ENCODE results near the gene MYBBP1A. TPM values are rescaled to one million over a fixed set of nuclear protein-coding genes. Genes with fewer than 3 reads are reported as not detected.

Gene MYBBP1A
- total and polyA plus RNA-seq, 2 experiments from 2014 or later = 23.7 to 44.1 TPM

GRCh38 chr17:4488989-4489595 is 66.1 kb downstream of the MYBBP1A start:
- Histone ChIP-seq H3K4me1 (ENCODE audit: insufficient read depth) (peaks cover under 1% of the 10 kb centered on the region), H2AFZ (no peak overlapping the region), H3K9me3 (ENCODE audit: low read depth) (no peaks in the 10 kb centered on the region), H3K79me2 (no peaks in the 10 kb centered on the region), H3K27ac (no peak overlapping the region), H3K4me3 (no peak overlapping the region), H4K20me1 (ENCODE audit: insufficient read depth, poor library complexity, severe bottlenecking) (no peaks in the 10 kb centered on the region), H3K4me2 (no peak overlapping the region), H3K9me2 (replicated peaks; ENCODE audit: insufficient read depth) (no peaks in the 10 kb centered on the region), H3K27me3 (no peaks in the 10 kb centered on the region), H3K36me3 (replicated peaks; ENCODE audit: insufficient read depth, low read depth) (no peaks in the 10 kb centered on the region)
- TF ChIP-seq EZH2phosphoT487 (IDR thresholded peaks at IDR 0.05; ENCODE audit: low read depth, severe bottlenecking, unreplicated experiment) = no peak
- TF ChIP-seq CTCF (IDR thresholded peaks at IDR 0.05; ENCODE audit: poor library complexity) = no peak
- no peak for TF ChIP-seq EZH2 (IDR thresholded peaks at IDR 0.05; ENCODE audit: borderline replicate concordance)
- WGBS (ENCODE audit: low lambda C conversion rate, missing lambda C conversion rate) = 92% methylated on average over 15 of the region's 15 CpGs
- DNase-seq (ENCODE audit: low spot score) = no peak

Other genes with a start within 250 kb of the MYBBP1A start
- 52.6 and 78.8 TPM in 2 replicates for gene UBE2G1, start 188.7 kb downstream of the MYBBP1A start, total RNA-seq
- gene UBE2G1, start 188.7 kb downstream of the MYBBP1A start, polyA plus RNA-seq = 51.3 and 65.1 TPM in 2 replicates
- gene SPNS3, start 121.4 kb downstream of the MYBBP1A start, total RNA-seq = 0.17 and 0.20 TPM in 2 replicates
- gene SPNS3, start 121.4 kb downstream of the MYBBP1A start, polyA plus RNA-seq = 0.12 and 0.60 TPM in 2 replicates
- gene SPNS2, start 56.5 kb downstream of the MYBBP1A start, total RNA-seq = 5.6 and 8.3 TPM in 2 replicates
- 10.3 and 13.4 TPM in 2 replicates for gene SPNS2, start 56.5 kb downstream of the MYBBP1A start, polyA plus RNA-seq
- gene GGT6, start 5.2 kb upstream of the MYBBP1A start, total RNA-seq = 0.32 TPM in 1 of 2 replicates, not detected in the other
- not detected in 2 replicates for gene GGT6, start 5.2 kb upstream of the MYBBP1A start, polyA plus RNA-seq
- gene SMTNL2, start 29.1 kb upstream of the MYBBP1A start, total RNA-seq = 41.5 and 56.8 TPM in 2 replicates
- 106 TPM in 2 replicates for gene SMTNL2, start 29.1 kb upstream of the MYBBP1A start, polyA plus RNA-seq
- gene ALOX15, start 86.3 kb upstream of the MYBBP1A start, total RNA-seq = 1.9 and 2.1 TPM in 2 replicates
- gene ALOX15, start 86.3 kb upstream of the MYBBP1A start, polyA plus RNA-seq = 5.5 and 7.5 TPM in 2 replicates
- gene PELP1, start 148.8 kb upstream of the MYBBP1A start, total RNA-seq = 17.6 and 18.5 TPM in 2 replicates
- gene PELP1, start 148.8 kb upstream of the MYBBP1A start, polyA plus RNA-seq = 35.2 and 42.9 TPM in 2 replicates
- 15.3 and 17.4 TPM in 2 replicates for gene ARRB2, start 155.2 kb upstream of the MYBBP1A start, total RNA-seq
- gene ARRB2, start 155.2 kb upstream of the MYBBP1A start, polyA plus RNA-seq = 20.0 and 21.1 TPM in 2 replicates
- 36.3 and 36.9 TPM in 2 replicates for gene MED11, start 176.0 kb upstream of the MYBBP1A start, total RNA-seq
- 39.4 and 42.7 TPM in 2 replicates for gene MED11, start 176.0 kb upstream of the MYBBP1A start, polyA plus RNA-seq
- 1.6 and 2.9 TPM in 2 replicates for gene ZMYND15, start 184.4 kb upstream of the MYBBP1A start, total RNA-seq
- 4.1 and 4.8 TPM in 2 replicates for gene ZMYND15, start 184.4 kb upstream of the MYBBP1A start, polyA plus RNA-seq
- gene CXCL16, start 184.5 kb upstream of the MYBBP1A start, total RNA-seq = 38.7 and 39.9 TPM in 2 replicates
- gene CXCL16, start 184.5 kb upstream of the MYBBP1A start, polyA plus RNA-seq = 73.2 and 82.5 TPM in 2 replicates
- gene TM4SF5, start 216.5 kb upstream of the MYBBP1A start, total RNA-seq = 16.7 and 20.8 TPM in 2 replicates
- 42.6 and 54.0 TPM in 2 replicates for gene TM4SF5, start 216.5 kb upstream of the MYBBP1A start, polyA plus RNA-seq
- 0.33 TPM in 1 of 2 replicates, not detected in the other for gene VMO1, start 231.0 kb upstream of the MYBBP1A start, total RNA-seq
- 2.7 and 4.3 TPM in 2 replicates for gene VMO1, start 231.0 kb upstream of the MYBBP1A start, polyA plus RNA-seq
- 36.4 and 40.1 TPM in 2 replicates for gene GLTPD2, start 233.6 kb upstream of the MYBBP1A start, total RNA-seq
- gene GLTPD2, start 233.6 kb upstream of the MYBBP1A start, polyA plus RNA-seq = 80.7 and 100.0 TPM in 2 replicates
- 126 and 154 TPM in 2 replicates for gene PSMB6, start 240.8 kb upstream of the MYBBP1A start, total RNA-seq
- 287 and 295 TPM in 2 replicates for gene PSMB6, start 240.8 kb upstream of the MYBBP1A start, polyA plus RNA-seq

Data from hepatocyte (in vitro differentiated cells).